HG03558 (cell line): Measurements from ENCODE around the gene SYT13.

Experiments used
- ATAC-seq: cut with Tn5 transposase; IDR thresholded peaks from one replicate; pipeline ENCODE4 v1.9.1; 2021; ENCODE audit warnings: moderate number of reproducible peaks; ENCODE audit not compliant: unreplicated experiment; ENCODE audit errors: extremely low read depth

SYT13 gene, protein sequence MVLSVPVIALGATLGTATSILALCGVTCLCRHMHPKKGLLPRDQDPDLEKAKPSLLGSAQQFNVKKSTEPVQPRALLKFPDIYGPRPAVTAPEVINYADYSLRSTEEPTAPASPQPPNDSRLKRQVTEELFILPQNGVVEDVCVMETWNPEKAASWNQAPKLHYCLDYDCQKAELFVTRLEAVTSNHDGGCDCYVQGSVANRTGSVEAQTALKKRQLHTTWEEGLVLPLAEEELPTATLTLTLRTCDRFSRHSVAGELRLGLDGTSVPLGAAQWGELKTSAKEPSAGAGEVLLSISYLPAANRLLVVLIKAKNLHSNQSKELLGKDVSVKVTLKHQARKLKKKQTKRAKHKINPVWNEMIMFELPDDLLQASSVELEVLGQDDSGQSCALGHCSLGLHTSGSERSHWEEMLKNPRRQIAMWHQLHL

GRCh38 chr11:45285930-45286632, at the start of gene SYT13:
TSS of gene SYT13 (minus strand) at chr11:45286341. CDS start at chr11:45286207, 134 bp downstream.
- no peak for ATAC-seq

- ATAC-seq: no peak
Observed at GRCh38 chr11:45335434-45335833, 49.3 kb upstream of the SYT13 start.

DNA sequence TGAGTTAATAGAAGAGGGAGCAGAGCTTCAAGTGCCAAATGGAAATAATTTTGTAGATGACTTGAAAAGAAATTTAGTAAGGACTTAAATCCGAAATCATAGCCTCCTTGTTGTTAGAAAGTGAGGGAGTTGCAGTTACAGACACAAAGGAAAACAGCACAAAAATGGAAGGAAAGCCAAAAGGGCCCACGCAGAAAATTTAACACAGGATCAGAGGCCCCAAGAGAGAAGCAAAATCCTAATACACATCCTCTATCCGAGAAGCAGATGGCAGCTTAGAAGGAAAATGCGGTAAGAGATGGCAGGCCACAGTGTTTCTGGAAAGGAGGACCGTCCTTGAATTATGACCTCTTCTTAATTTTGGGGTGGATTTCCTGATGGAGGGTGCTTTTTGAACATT, 48.7 kb upstream of the SYT13 start:
- no peak for ATAC-seq

GRCh38 chr11:45334410-45334809, 48.3 kb upstream of the SYT13 start:
- no peak for ATAC-seq

GRCh38 chr11:45333001-45333971, 47.1 kb upstream of the SYT13 start:
- ATAC-seq: no peak

DNA sequence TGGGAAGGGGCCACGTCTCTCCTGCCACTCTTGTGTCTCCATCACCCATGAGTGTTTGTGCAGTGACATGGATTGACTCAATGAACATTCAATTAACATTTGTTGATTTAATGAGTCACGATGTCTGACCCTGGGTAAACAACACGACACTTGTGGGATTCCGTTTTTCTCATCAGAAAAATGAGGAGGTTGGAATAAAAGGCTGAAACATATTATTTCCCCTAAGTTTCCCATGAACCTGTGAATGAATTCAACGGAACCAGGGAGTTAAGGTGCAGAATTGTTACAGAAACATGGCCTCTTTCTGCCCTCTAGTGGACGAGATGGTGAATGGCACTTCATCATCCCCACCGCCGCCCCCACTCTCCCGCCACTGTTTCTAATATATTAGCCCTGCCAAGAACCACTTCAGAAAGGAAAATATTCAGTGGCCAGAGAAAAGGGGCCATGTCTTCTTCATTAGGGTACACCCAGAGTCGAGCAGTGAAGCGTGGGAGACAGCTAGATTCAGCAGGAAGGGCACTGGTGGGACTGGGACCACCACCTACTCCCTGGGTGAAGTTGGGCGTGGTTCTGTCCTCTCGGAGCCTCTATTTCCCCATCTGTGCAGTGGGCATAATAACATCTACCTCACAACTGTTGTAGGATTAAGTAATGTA, 46.3 kb upstream of the SYT13 start:
- no peak for ATAC-seq

DNA sequence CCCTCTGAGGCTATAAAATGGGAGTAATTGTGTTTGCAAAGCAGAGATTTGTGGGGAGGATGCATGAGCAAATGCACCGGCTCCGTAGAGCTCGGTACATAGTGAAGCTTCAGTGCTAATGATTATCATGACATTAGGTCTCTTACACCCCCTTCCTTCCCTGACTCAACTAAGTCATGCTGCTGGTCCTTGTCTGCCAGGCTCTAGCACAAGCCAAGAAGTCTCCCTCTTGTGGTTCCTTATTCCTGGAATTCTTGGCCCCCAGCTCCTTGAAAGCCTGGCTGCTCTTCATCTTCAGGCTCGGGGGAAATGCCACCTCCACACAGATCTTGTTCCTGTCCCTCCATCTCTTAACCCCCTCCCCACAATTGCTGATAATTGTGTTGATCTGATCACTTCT, 45.7 kb upstream of the SYT13 start:
- no peak for ATAC-seq

- ATAC-seq: no peak
Observed at GRCh38 chr11:45328726-45329125, 42.6 kb upstream of the SYT13 start.

- ATAC-seq: no peak
Observed at GRCh38 chr11:45324459-45324858, 38.3 kb upstream of the SYT13 start.

DNA sequence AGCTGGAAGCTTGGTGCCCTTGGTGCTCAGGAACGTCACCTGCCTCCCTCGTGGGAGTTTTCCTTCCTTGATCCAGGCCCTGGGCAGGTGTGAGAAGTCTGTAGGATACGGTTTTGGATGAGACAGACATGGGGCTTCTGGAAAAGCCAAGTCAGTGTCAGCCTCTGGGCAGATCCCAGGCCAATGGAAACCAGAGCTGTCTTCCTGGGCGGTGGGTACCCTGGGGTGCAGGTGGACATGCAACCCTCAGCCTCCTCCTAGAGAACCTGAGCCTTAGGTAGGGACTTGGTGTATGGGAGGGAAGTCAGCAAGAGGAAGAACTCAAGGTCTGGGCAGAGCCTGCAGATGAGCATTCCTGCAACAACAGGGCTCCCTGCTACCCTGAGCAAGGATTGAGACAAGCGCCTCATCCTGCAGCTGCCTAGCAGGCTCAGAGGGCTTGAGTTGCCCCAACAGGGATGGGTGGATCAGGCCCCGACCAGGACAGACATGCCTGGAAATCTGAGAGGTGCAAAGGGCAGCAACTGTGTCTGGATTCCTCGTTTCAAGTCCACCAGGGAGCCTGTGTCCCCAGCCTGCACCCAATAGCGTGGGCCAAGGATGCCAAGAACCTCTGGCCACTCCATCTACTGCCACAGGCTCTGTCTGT, 37.6 kb upstream of the SYT13 start:
- ATAC-seq: no peak

GRCh38 chr11:45322891-45323600, 36.9 kb upstream of the SYT13 start:
- ATAC-seq: no peak

GRCh38 chr11:45322111-45322705, 36.1 kb upstream of the SYT13 start:
- no peak for ATAC-seq

DNA sequence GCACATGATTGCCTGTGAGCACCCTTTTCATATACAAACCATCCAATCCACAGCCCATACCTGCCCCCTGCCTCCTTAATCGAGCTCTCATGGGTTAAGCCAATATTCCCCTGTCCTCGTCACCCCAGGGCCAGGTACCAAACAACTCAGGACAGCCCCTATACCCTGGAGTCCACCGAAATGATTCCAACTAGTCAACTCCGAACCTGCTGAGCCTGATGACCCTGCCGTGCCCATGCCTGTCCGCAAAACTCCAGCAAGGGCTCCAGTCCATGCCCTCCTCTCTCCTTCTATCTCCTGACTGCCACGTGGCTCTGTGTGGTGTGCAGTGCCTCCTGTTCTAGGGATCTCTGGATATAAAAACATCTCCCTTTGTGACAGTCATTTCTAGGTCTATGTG, 35.5 kb upstream of the SYT13 start:
- ATAC-seq: no peak

- ATAC-seq: no peak
Observed at GRCh38 chr11:45321031-45321595, 35.0 kb upstream of the SYT13 start.

- no peak for ATAC-seq
Observed at GRCh38 chr11:45320371-45320770, 34.2 kb upstream of the SYT13 start.

GRCh38 chr11:45319077-45319476, 32.9 kb upstream of the SYT13 start:
- no peak for ATAC-seq

DNA sequence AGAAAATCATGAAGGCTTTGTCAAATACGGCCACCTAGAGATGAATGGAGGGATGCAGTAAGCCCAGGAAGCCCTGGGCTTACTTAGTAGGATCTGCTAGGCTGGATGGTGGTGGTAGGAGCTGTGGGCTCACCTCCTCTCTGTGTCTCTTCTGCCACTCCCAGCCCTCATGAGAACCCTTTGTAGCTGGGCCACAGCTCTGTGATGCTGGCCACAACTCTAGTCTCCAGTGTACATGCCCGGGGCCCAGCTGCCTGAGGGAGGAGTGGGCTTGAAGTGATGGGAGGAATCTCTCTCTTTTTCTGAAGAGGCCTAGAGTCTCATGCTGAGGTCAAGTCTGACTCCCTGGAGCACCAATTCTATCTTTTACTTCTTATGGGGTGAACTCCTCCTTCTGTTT, 32.4 kb upstream of the SYT13 start:
- ATAC-seq: no peak

DNA sequence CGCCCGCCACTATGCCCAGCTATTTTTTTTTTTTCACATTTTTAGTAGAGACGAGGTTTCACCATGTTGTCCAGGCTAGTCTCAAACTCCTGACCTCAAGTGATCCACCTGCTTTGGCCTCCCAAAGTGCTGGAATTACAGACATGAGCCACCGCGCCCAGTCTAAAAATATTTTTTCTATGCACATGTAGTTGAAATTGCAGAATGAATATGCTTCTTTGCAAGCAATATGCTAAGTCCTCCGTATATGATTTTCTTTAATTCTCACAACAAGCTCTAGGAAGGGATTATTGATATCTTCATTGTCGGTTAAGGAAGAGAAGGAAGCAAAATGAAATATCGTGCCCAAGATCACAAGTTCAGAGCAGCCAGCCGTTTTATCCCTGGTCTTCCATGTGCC, 30.1 kb upstream of the SYT13 start:
- ATAC-seq: no peak
